HG02840 (cell line): ENCODE measurements around the gene NNMT.

ENCODE experiments used
- ATAC-seq: cut with Tn5 transposase; IDR thresholded peaks from one replicate; pipeline ENCODE4 v1.9.1; 2021; ENCODE audit warnings: mild to moderate bottlenecking, moderate library complexity, moderate number of reproducible peaks; ENCODE audit not compliant: unreplicated experiment, low FRiP score

NNMT gene

GRCh38 chr11:114262681-114263512, 33.3 kb upstream of the NNMT start:
- ATAC-seq, result no peak

GRCh38 chr11:114263513-114264170, 32.6 kb upstream of the NNMT start:
- ATAC-seq, result no peak

- ATAC-seq, result no peak
These were observed 31.8 kb upstream of the NNMT start for GRCh38 chr11:114264381-114264780.

GRCh38 chr11:114265122-114265878, 30.9 kb upstream of the NNMT start:
- ATAC-seq, result no peak

- no peak for ATAC-seq
These were observed 26.7 kb upstream of the NNMT start for GRCh38 chr11:114269498-114269897.

- ATAC-seq, result no peak
These were observed 25.5 kb upstream of the NNMT start for GRCh38 chr11:114270531-114271270.

GRCh38 chr11:114271316-114271715, 24.9 kb upstream of the NNMT start:
- ATAC-seq, result no peak

- no peak for ATAC-seq
These were observed 23.9 kb upstream of the NNMT start for GRCh38 chr11:114272311-114272710.

GRCh38 chr11:114273071-114273470, 23.1 kb upstream of the NNMT start:
- ATAC-seq, result no peak

- ATAC-seq, result no peak
These were observed 22.1 kb upstream of the NNMT start for GRCh38 chr11:114273890-114274635.

GRCh38 chr11:114274637-114275036, 21.6 kb upstream of the NNMT start:
- no peak for ATAC-seq

- no peak for ATAC-seq
These were observed 20.9 kb upstream of the NNMT start for GRCh38 chr11:114275280-114275679.

- ATAC-seq, result no peak
These were observed 20.1 kb upstream of the NNMT start for GRCh38 chr11:114276077-114276476.

- no peak for ATAC-seq
These were observed 18.4 kb upstream of the NNMT start for GRCh38 chr11:114277637-114278341.

- no peak for ATAC-seq
These were observed 17.7 kb upstream of the NNMT start for GRCh38 chr11:114278342-114279065.

GRCh38 chr11:114279792-114280546, 16.2 kb upstream of the NNMT start:
- no peak for ATAC-seq

GRCh38 chr11:114280696-114281095, 15.5 kb upstream of the NNMT start:
- ATAC-seq, result no peak

GRCh38 chr11:114281388-114281956, 14.7 kb upstream of the NNMT start:
- ATAC-seq, result no peak
